Muscle of leg (tissue), 11 donors: ENCODE results near the gene RPS18. TPM values are rescaled to one million over a fixed set of nuclear protein-coding genes. Genes with fewer than 3 reads are reported as not detected.
A peak's percentile ranks its signal among the peaks of the same experiment; 100 is the strongest.
"Not testable (repeated sequence)": the region's sequence is repeated elsewhere in the genome, so short reads cannot be mapped to it uniquely, and the experiment has no call there.

ENCODE experiments used
- DNase-seq: peaks from one replicate; pipeline ENCODE4 v3.0.0; 2013
- H3K27ac ChIP-seq: one replicate; pipeline ENCODE4 v1.5.1; 2013; ENCODE audit warnings: mild to moderate bottlenecking, low read length, control low read depth
- H3K27me3 ChIP-seq: one replicate; pipeline ENCODE4 v1.6.1; 2013; ENCODE audit warnings: low read length; ENCODE audit not compliant: control insufficient read depth, insufficient read depth
- H3K36me3 ChIP-seq: one replicate; pipeline ENCODE4 v1.6.1; 2013; ENCODE audit warnings: low read length; ENCODE audit not compliant: control insufficient read depth, insufficient read depth
- H3K4me1 ChIP-seq: one replicate; pipeline ENCODE4 v1.6.1; 2013; ENCODE audit warnings: low read length; ENCODE audit not compliant: control insufficient read depth, insufficient read depth
- H3K4me3 ChIP-seq: one replicate; pipeline ENCODE4 v1.5.1; 2013; ENCODE audit warnings: low read length, control low read depth
- H3K9me3 ChIP-seq: replicated peaks from 2 replicates; pipeline ENCODE4 v1.6.1; 2013; ENCODE audit warnings: low read depth, low read length; ENCODE audit not compliant: control insufficient read depth
- WGBS: methylation state at CpG from one replicate; pipeline ENCODE4 v1.1.5; 2013; ENCODE audit warnings: missing lambda C conversion rate; ENCODE audit not compliant: insufficient coverage; 5-methylcytosine and 5-hydroxymethylcytosine counted together
- polyA plus RNA-seq, 8 donors: library from polyadenylated mRNA; unstranded; fragments of 120-200 nt; gene quantifications; one replicate each; pipeline versions ENCODE4 v1.2.1 to v1.2.3, GENCODE V29; 2013; ENCODE audit warnings: inconsistent platforms in 1 of 8, low replicate concordance in 1 of 8; ENCODE audit not compliant: insufficient read length in 8 of 8, insufficient read depth in 1 of 8
- total RNA-seq: library from RNA; stranded (reverse); fragments of 120-200 nt; gene quantifications from one replicate; pipeline ENCODE4 v1.2.4, GENCODE V29; 2013

The RPS18 gene
- total and polyA plus RNA-seq, 9 donors, result 4,705 to 7,994 (median 5,424) TPM

DNA sequence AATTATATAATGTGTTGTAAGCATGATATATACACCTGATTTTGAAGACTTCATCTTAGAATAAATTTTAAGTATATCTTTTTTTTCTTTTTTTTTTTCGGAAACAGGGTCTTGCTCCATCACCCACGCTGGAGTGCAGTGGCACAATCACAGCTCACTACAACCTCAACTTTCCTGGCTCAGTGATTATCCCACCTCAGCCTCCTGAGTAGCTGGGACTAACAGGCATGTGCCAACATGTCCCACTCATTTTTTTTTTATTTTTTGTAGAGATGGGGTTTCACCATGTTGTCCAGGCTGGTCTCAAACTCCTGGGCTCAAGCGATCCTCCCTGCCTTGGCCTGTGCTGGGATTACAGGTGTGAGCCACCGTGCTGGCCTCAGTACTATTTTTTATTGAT, 17.3 kb upstream of the RPS18 start:
- no peak overlapping the region for H3K27ac ChIP-seq
- no peak for DNase-seq
- H3K36me3 ChIP-seq, result peaks cover 26% of the 10 kb centered on the region
- peaks cover 11% of the 10 kb centered on the region for H3K4me1 ChIP-seq
- H3K27me3 ChIP-seq, result no peaks in the 10 kb centered on the region
- no peak overlapping the region for H3K4me3 ChIP-seq
- WGBS, result no CpG with 5 or more reads among the region's 4 CpGs
- H3K9me3 ChIP-seq, result no peaks in the 10 kb centered on the region

DNA sequence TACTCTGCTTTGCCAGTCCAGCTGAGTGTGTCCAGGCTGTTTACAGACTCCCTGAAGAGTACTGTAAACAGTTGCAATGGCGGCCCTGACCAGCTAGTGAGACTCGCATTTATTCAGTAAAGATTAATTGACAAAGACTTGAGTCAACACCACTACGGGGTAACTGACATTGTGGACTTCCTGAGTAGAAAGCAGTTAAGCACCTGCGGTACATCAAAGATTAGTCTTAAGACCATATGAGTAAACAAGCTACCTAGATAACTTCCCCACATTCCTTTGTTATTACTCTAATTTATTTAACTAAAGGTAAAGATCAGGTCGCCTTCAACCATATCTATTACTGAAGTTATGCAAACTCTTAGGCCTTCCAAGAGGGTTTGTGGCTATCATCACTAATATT, 12.8 kb upstream of the RPS18 start:
- peaks cover 30% of the 10 kb centered on the region for H3K36me3 ChIP-seq
- H3K27me3 ChIP-seq, result no peaks in the 10 kb centered on the region
- no peak for DNase-seq
- WGBS, result 93% methylated on average over 3 of the region's 5 CpGs
- H3K4me3 ChIP-seq, result no peak overlapping the region
- no peaks in the 10 kb centered on the region for H3K9me3 ChIP-seq
- H3K27ac ChIP-seq, result no peak overlapping the region
- no peaks in the 10 kb centered on the region for H3K4me1 ChIP-seq

DNA sequence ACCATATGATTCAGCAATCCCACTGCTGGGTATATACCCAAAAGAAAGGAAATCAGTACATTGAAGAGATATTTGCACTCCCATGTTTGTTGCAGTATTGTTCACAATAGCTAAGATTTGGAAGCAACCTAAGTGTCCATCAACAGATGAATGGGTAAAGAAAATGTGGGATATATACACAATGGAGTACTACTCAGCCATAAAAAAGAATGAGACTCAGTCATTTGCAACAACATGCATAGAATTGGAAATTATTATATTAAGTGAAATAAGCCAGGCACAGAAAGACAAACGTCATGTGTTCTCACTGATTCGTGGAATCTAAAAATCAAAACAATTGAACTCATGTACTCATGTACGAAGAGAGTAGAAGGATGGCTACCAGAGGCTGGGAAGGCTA, 9.4 kb upstream of the RPS18 start:
- H3K27me3 ChIP-seq, H3K4me3 ChIP-seq, H3K27ac ChIP-seq, H3K4me1 ChIP-seq, H3K9me3 ChIP-seq, DNase-seq: not testable (repeated sequence)
- peaks cover 53% of the 10 kb centered on the region for H3K36me3 ChIP-seq
- no CpG with 5 or more reads among the region's 3 CpGs for WGBS

GRCh38 chr6:33264015-33264414, 7.9 kb upstream of the RPS18 start:
- Histone ChIP-seq H3K27ac (no peak overlapping the region), H3K4me3 (no peak overlapping the region), H3K27me3 (no peaks in the 10 kb centered on the region), H3K9me3 (no peaks in the 10 kb centered on the region), H3K36me3 (peaks cover 64% of the 10 kb centered on the region), H3K4me1 (no peaks in the 10 kb centered on the region)
- no peak for DNase-seq
- WGBS, result 45% methylated on average over 1 of the region's 7 CpGs

GRCh38 chr6:33271117-33271467, 783 bp upstream of the RPS18 start:
- H3K36me3 ChIP-seq, result peaks cover 76% of the 10 kb centered on the region
- H3K4me3 ChIP-seq, result peak overlapping the region; percentile 77
- DNase-seq, result no peak
- WGBS, result 0% methylated on average over 3 of the region's 7 CpGs
- H3K27ac ChIP-seq, result peak overlapping the region; percentile 96
- no peaks in the 10 kb centered on the region for H3K9me3 ChIP-seq
- peaks cover 39% of the 10 kb centered on the region for H3K4me1 ChIP-seq
- no peaks in the 10 kb centered on the region for H3K27me3 ChIP-seq

DNA sequence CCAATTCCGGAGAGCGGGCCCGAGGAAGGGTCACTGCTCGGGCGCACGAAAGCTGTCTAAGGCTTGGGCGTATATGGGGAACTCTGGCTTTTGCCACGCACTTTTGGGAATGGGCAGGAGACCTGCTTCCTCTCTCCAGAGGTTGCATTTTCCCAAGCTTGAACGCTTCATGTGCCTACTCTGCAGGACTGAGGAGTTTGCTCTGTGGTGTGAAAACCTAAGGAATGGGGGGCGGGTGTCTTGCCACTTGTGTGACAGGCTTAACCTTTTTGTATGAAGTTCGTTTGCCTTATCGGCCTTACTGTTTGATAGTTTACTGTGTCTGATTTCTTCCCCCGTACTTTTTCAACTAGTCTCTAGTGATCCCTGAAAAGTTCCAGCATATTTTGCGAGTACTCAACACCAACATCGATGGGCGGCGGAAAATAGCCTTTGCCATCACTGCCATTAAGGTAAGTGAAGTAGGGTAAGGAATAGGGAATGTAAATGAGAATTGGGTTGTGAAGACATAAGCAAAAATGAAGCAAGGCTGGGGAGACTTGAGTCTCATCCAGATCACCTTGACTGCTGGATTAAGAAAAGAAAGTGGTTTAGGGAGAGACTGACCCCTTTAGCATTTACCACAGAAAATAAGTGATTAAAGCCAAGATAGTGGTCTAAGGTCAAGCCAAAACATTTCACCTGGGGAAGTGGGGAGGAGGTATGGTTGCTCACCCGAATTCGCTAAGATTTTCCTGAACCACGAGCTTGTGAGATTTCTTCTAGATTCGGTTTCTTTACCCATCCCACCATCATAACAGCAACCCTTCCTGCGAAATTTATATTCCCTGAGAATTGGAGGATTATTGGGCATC, 627 bp downstream of the RPS18 start:
- peaks cover 48% of the 10 kb centered on the region for H3K4me1 ChIP-seq

GRCh38 chr6:33273129-33273923, 1.5 kb downstream of the RPS18 start:
- WGBS, result 65% methylated on average over 3 of the region's 11 CpGs
- H3K4me3 ChIP-seq, result peak overlapping the region; percentile 77

More for the DNA sequence above, 627 bp downstream of the RPS18 start:
- H3K9me3 ChIP-seq, result no peaks in the 10 kb centered on the region
- peaks cover 69% of the 10 kb centered on the region for H3K36me3 ChIP-seq
- no peaks in the 10 kb centered on the region for H3K27me3 ChIP-seq
- peak overlapping the region; percentile 90 for H3K27ac ChIP-seq
- no peak for DNase-seq
- 0% methylated on average over 5 of the region's 22 CpGs for WGBS
- peak overlapping the region; percentile 77 for H3K4me3 ChIP-seq

DNA sequence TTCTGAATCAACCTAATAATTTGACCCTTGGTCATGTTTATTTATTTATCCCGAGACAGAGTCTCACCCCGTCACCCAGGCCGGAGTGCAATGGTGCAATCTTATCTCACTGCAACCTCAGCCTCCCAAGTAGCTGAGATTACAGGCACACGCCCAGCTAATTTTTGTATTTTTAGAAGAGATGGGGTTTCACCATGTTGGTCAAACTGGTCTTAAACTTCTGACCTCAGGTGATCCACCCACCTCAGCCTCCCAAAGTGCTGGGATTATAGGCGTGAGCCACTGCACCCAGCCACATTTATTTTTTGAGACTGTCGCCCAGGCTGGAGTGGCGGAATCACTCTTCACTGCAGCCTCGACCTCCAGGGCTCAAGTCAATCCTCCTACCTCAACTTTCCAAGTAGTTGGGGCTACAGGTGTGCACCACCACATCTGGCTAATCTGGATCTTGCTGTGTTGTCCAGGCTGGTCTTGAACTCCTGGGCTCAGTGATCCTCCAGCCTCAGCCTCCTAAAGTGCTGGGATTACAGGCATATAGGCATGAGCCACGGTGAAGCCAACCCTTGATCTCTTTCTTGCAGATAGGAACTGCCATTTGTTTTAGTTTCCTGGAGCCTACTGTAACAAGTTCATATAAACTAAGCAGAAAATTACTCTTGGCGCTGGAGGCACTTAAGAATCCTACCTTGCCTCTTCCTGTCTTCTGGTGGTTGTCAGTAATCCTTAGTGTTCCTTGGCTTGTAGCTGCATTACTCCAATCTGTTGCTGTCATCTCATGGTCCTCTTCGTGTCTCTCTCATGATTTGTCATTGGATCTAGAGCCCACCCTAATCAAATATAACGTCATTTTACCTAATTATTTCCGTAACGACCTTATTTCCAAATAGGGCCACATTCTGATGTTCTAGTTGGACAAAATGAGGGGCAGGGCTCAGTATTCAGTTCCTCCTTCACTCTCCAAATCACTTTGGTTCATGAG, 2.3 kb downstream of the RPS18 start:
- Histone ChIP-seq H3K27me3 (no peaks in the 10 kb centered on the region), H3K36me3 (peaks cover 58% of the 10 kb centered on the region), H3K27ac (no peak overlapping the region), H3K4me1 (peaks cover 51% of the 10 kb centered on the region), H3K4me3 (no peak overlapping the region), H3K9me3 (no peaks in the 10 kb centered on the region)
- 86% methylated on average over 8 of the region's 14 CpGs for WGBS
- no peak for DNase-seq

More at GRCh38 chr6:33273129-33273923, 1.5 kb downstream of the RPS18 start:
- Histone ChIP-seq H3K36me3 (peaks cover 61% of the 10 kb centered on the region), H3K4me1 (peaks cover 51% of the 10 kb centered on the region), H3K9me3 (no peaks in the 10 kb centered on the region), H3K27ac (peak overlapping the region; percentile 90), H3K27me3 (no peaks in the 10 kb centered on the region)
- no peak for DNase-seq

- DNase-seq, H3K27me3 ChIP-seq, H3K27ac ChIP-seq, H3K9me3 ChIP-seq: not testable (repeated sequence)
- peaks cover 49% of the 10 kb centered on the region for H3K4me1 ChIP-seq
- H3K4me3 ChIP-seq, result peak overlapping the region; percentile 43
- 58% methylated on average over 6 of the region's 16 CpGs for WGBS
- peaks cover 66% of the 10 kb centered on the region for H3K36me3 ChIP-seq
Measured at GRCh38 chr6:33275795-33276580, 4.1 kb downstream of the RPS18 start.
